Measurements from ENCODE around the gene TMCO4.
"Not testable (repeated sequence)": the region's sequence is repeated elsewhere in the genome, so short reads cannot be mapped to it uniquely, and the experiment has no call there.

TMCO4 gene

GRCh38 chr1:19813643-19813960 is 13.9 kb upstream of the TMCO4 start:
- DNase-seq (ENCODE audit: low read depth) = no peak

- DNase-seq (ENCODE audit: low read depth) = no peak
Observed at GRCh38 chr1:19812875-19813642, 13.3 kb upstream of the TMCO4 start.

GRCh38 chr1:19811206-19811851 is 11.6 kb upstream of the TMCO4 start:
- peak; percentile 48 for DNase-seq (ENCODE audit: low read depth)

- DNase-seq (ENCODE audit: low read depth) = no peak
Observed at GRCh38 chr1:19809044-19809750, 9.5 kb upstream of the TMCO4 start.

GRCh38 chr1:19808351-19808750 is 8.6 kb upstream of the TMCO4 start:
- no peak for DNase-seq (ENCODE audit: low read depth)

- DNase-seq (ENCODE audit: low read depth) = no peak
Observed at GRCh38 chr1:19804831-19805251, 5.1 kb upstream of the TMCO4 start.

GRCh38 chr1:19802269-19802668 is 2.6 kb upstream of the TMCO4 start:
- DNase-seq (ENCODE audit: low read depth) = no peak

GRCh38 chr1:19800076-19800804 is 524 bp upstream of the TMCO4 start:
- peak; percentile 90 for DNase-seq (ENCODE audit: low read depth)

- DNase-seq (ENCODE audit: low read depth) = no peak
Observed at GRCh38 chr1:19798486-19799229, 1.1 kb downstream of the TMCO4 start.

GRCh38 chr1:19797827-19798226 is 1.9 kb downstream of the TMCO4 start:
- no peak for DNase-seq (ENCODE audit: low read depth)

GRCh38 chr1:19794583-19794982 is 5.1 kb downstream of the TMCO4 start:
- DNase-seq (ENCODE audit: low read depth) = no peak

GRCh38 chr1:19793360-19794046 is 6.2 kb downstream of the TMCO4 start:
- DNase-seq (ENCODE audit: low read depth) = no peak

GRCh38 chr1:19792237-19793002 is 7.3 kb downstream of the TMCO4 start:
- DNase-seq (ENCODE audit: low read depth) = no peak

GRCh38 chr1:19790061-19790975 is 9.4 kb downstream of the TMCO4 start:
- not testable (repeated sequence) for DNase-seq (ENCODE audit: low read depth)

- DNase-seq (ENCODE audit: low read depth) = no peak
Observed at GRCh38 chr1:19786988-19787423, 12.7 kb downstream of the TMCO4 start.

GRCh38 chr1:19785660-19786059 is 14.1 kb downstream of the TMCO4 start:
- no peak for DNase-seq (ENCODE audit: low read depth)

- DNase-seq (ENCODE audit: low read depth) = no peak
Observed at GRCh38 chr1:19780267-19780877, 19.3 kb downstream of the TMCO4 start.

- no peak for DNase-seq (ENCODE audit: low read depth)
Observed at GRCh38 chr1:19776933-19777332, 22.8 kb downstream of the TMCO4 start.

- no peak for DNase-seq (ENCODE audit: low read depth)
Observed at GRCh38 chr1:19776287-19776686, 23.4 kb downstream of the TMCO4 start.
